HL-60 (cell line): ENCODE results near the gene TNIK.
"Not testable (repeated sequence)": the region's sequence is repeated elsewhere in the genome, so short reads cannot be mapped to it uniquely, and the experiment has no call there.

Experiments used
- CTCF ChIP-seq: IDR thresholded peaks from one replicate; pipeline ENCODE4 v1.5.1; 2011; ENCODE audit warnings: low read length, control low read depth, inconsistent platforms; ENCODE audit not compliant: insufficient read depth
- GABPA ChIP-seq: IDR thresholded peaks from 2 replicates; pipeline ENCODE4 v1.6.1; 2012; ENCODE audit warnings: low read depth
- POLR2AphosphoS5 ChIP-seq: IDR thresholded peaks from 2 replicates; pipeline ENCODE4 v1.6.1; 2012; ENCODE audit warnings: low read depth

GRCh38 chr3:171304017-171304416 is 156.2 kb downstream of the TNIK start:
- not testable (repeated sequence) for TF ChIP-seq CTCF, POLR2AphosphoS5, GABPA
